ENCODE data around the gene UGT8.
A peak's percentile ranks its signal among the peaks of the same experiment; 100 is the strongest.
"Not testable (repeated sequence)": the region's sequence is repeated elsewhere in the genome, so short reads cannot be mapped to it uniquely, and the experiment has no call there.

UGT8 gene

GRCh38 chr4:114598191-114599121, at the start of gene UGT8:
Gene UGT8, plus strand, starts transcription at chr4:114598807. Its CDS starts 24,074 bp downstream, at chr4:114622881.
- peak within 1 kb of the TSS; percentile 45 for H3K4me3 Mint-ChIP-seq
- H3K27ac Mint-ChIP-seq = no peak within 1 kb of the TSS
- peaks cover 38% of the 10 kb centered on the region for H3K27me3 Mint-ChIP-seq (ENCODE audit: low read depth)
- H3K9me3 Mint-ChIP-seq = no peaks in the 10 kb centered on the region
- H3K36me3 Mint-ChIP-seq (ENCODE audit: low read depth) = no peaks in the 10 kb centered on the region
- H3K4me1 Mint-ChIP-seq (ENCODE audit: low read depth) = peaks cover 6% of the 10 kb centered on the region

- Mint-ChIP-seq H3K9me3 (no peaks in the 10 kb centered on the region), H3K27me3 (ENCODE audit: low read depth) (no peaks in the 10 kb centered on the region), H3K4me3 (no peak overlapping the region), H3K36me3 (ENCODE audit: low read depth) (no peaks in the 10 kb centered on the region), H3K4me1 (ENCODE audit: low read depth) (no peaks in the 10 kb centered on the region), H3K27ac (no peak overlapping the region)
Measured at GRCh38 chr4:114549638-114550037, 49.0 kb upstream of the UGT8 start.

- H3K27me3 Mint-ChIP-seq (ENCODE audit: low read depth) = no peaks in the 10 kb centered on the region
- H3K36me3 Mint-ChIP-seq (ENCODE audit: low read depth) = no peaks in the 10 kb centered on the region
- no peak overlapping the region for H3K4me3 Mint-ChIP-seq
- no peak overlapping the region for H3K27ac Mint-ChIP-seq
- H3K4me1 Mint-ChIP-seq (ENCODE audit: low read depth) = no peaks in the 10 kb centered on the region
- peaks cover 13% of the 10 kb centered on the region for H3K9me3 Mint-ChIP-seq
Measured at GRCh38 chr4:114558446-114559020, 40.1 kb upstream of the UGT8 start.

- Mint-ChIP-seq H3K27me3 (ENCODE audit: low read depth) (no peaks in the 10 kb centered on the region), H3K27ac (no peak overlapping the region), H3K9me3 (peaks cover 13% of the 10 kb centered on the region), H3K4me3 (no peak overlapping the region), H3K36me3 (ENCODE audit: low read depth) (no peaks in the 10 kb centered on the region), H3K4me1 (ENCODE audit: low read depth) (no peaks in the 10 kb centered on the region)
Measured at GRCh38 chr4:114561590-114561989, 37.0 kb upstream of the UGT8 start.

- Mint-ChIP-seq H3K27ac (no peak overlapping the region), H3K27me3 (ENCODE audit: low read depth) (no peaks in the 10 kb centered on the region), H3K9me3 (peaks cover 13% of the 10 kb centered on the region), H3K36me3 (ENCODE audit: low read depth) (no peaks in the 10 kb centered on the region), H3K4me1 (ENCODE audit: low read depth) (no peaks in the 10 kb centered on the region), H3K4me3 (no peak overlapping the region)
Measured at GRCh38 chr4:114562176-114562904, 36.3 kb upstream of the UGT8 start.

- no peak overlapping the region for H3K4me3 Mint-ChIP-seq
- H3K27ac Mint-ChIP-seq = no peak overlapping the region
- no peaks in the 10 kb centered on the region for H3K27me3 Mint-ChIP-seq (ENCODE audit: low read depth)
- H3K36me3 Mint-ChIP-seq (ENCODE audit: low read depth) = no peaks in the 10 kb centered on the region
- H3K9me3 Mint-ChIP-seq = peaks cover 3% of the 10 kb centered on the region
- H3K4me1 Mint-ChIP-seq (ENCODE audit: low read depth) = no peaks in the 10 kb centered on the region
Measured at GRCh38 chr4:114563536-114564315, 34.9 kb upstream of the UGT8 start.

- peaks cover 18% of the 10 kb centered on the region for H3K9me3 Mint-ChIP-seq
- H3K27ac Mint-ChIP-seq = no peak overlapping the region
- no peaks in the 10 kb centered on the region for H3K4me1 Mint-ChIP-seq (ENCODE audit: low read depth)
- H3K36me3 Mint-ChIP-seq (ENCODE audit: low read depth) = no peaks in the 10 kb centered on the region
- H3K4me3 Mint-ChIP-seq = no peak overlapping the region
- H3K27me3 Mint-ChIP-seq (ENCODE audit: low read depth) = no peaks in the 10 kb centered on the region
Measured at GRCh38 chr4:114577386-114577785, 21.2 kb upstream of the UGT8 start.

- Mint-ChIP-seq H3K36me3 (ENCODE audit: low read depth) (no peaks in the 10 kb centered on the region), H3K9me3 (peaks cover 12% of the 10 kb centered on the region), H3K27me3 (ENCODE audit: low read depth) (no peaks in the 10 kb centered on the region), H3K27ac (no peak overlapping the region), H3K4me3 (no peak overlapping the region), H3K4me1 (ENCODE audit: low read depth) (no peaks in the 10 kb centered on the region)
Measured at GRCh38 chr4:114582621-114583020, 16.0 kb upstream of the UGT8 start.

- H3K27ac Mint-ChIP-seq = no peak overlapping the region
- no peak overlapping the region for H3K4me3 Mint-ChIP-seq
- H3K27me3 Mint-ChIP-seq (ENCODE audit: low read depth) = no peaks in the 10 kb centered on the region
- no peaks in the 10 kb centered on the region for H3K9me3 Mint-ChIP-seq
- no peaks in the 10 kb centered on the region for H3K36me3 Mint-ChIP-seq (ENCODE audit: low read depth)
- H3K4me1 Mint-ChIP-seq (ENCODE audit: low read depth) = no peaks in the 10 kb centered on the region
Measured at GRCh38 chr4:114588305-114588704, 10.3 kb upstream of the UGT8 start.

- H3K36me3 Mint-ChIP-seq (ENCODE audit: low read depth); H3K27ac Mint-ChIP-seq; H3K4me1 Mint-ChIP-seq (ENCODE audit: low read depth); H3K9me3 Mint-ChIP-seq; H3K27me3 Mint-ChIP-seq (ENCODE audit: low read depth); H3K4me3 Mint-ChIP-seq: not testable (repeated sequence)
Measured at GRCh38 chr4:114590360-114590759, 8.2 kb upstream of the UGT8 start.

- no peak overlapping the region for H3K4me3 Mint-ChIP-seq
- H3K27me3 Mint-ChIP-seq (ENCODE audit: low read depth) = peaks cover 15% of the 10 kb centered on the region
- H3K4me1 Mint-ChIP-seq (ENCODE audit: low read depth) = no peaks in the 10 kb centered on the region
- no peaks in the 10 kb centered on the region for H3K36me3 Mint-ChIP-seq (ENCODE audit: low read depth)
- no peak overlapping the region for H3K27ac Mint-ChIP-seq
- H3K9me3 Mint-ChIP-seq = no peaks in the 10 kb centered on the region
Measured at GRCh38 chr4:114593526-114593925, 5.1 kb upstream of the UGT8 start.

- Mint-ChIP-seq H3K9me3 (no peaks in the 10 kb centered on the region), H3K27me3 (ENCODE audit: low read depth) (peaks cover 31% of the 10 kb centered on the region), H3K4me3 (no peak overlapping the region), H3K36me3 (ENCODE audit: low read depth) (no peaks in the 10 kb centered on the region), H3K27ac (no peak overlapping the region), H3K4me1 (ENCODE audit: low read depth) (peaks cover 6% of the 10 kb centered on the region)
Measured at GRCh38 chr4:114595207-114595606, 3.4 kb upstream of the UGT8 start.

- Mint-ChIP-seq H3K4me3 (no peak overlapping the region), H3K27me3 (ENCODE audit: low read depth) (peaks cover 38% of the 10 kb centered on the region), H3K4me1 (ENCODE audit: low read depth) (peaks cover 6% of the 10 kb centered on the region), H3K27ac (no peak overlapping the region), H3K9me3 (no peaks in the 10 kb centered on the region), H3K36me3 (ENCODE audit: low read depth) (no peaks in the 10 kb centered on the region)
Measured at GRCh38 chr4:114595921-114596320, 2.7 kb upstream of the UGT8 start.

- Mint-ChIP-seq H3K27ac (no peak overlapping the region), H3K36me3 (ENCODE audit: low read depth) (no peaks in the 10 kb centered on the region), H3K4me1 (ENCODE audit: low read depth) (peaks cover 6% of the 10 kb centered on the region), H3K4me3 (no peak overlapping the region), H3K27me3 (ENCODE audit: low read depth) (peaks cover 38% of the 10 kb centered on the region), H3K9me3 (no peaks in the 10 kb centered on the region)
Measured at GRCh38 chr4:114597410-114598115, 1.0 kb upstream of the UGT8 start.
